NT2/D1 (cell line): ENCODE results near the gene ARL15.

Experiments used
- DNase-seq: peaks from one replicate; pipeline ENCODE4 v3.0.0-alpha.2; 2011; ENCODE audit warnings: low read depth, low spot score
- H3K27me3 ChIP-seq: 2 replicates; pipeline ENCODE4 v1.6.0; 2011; ENCODE audit warnings: mild to moderate bottlenecking; ENCODE audit not compliant: insufficient read length, insufficient read depth
- H3K36me3 ChIP-seq: 2 replicates; pipeline ENCODE4 v1.6.1; 2011; ENCODE audit warnings: mild to moderate bottlenecking, low read length, mixed read lengths; ENCODE audit not compliant: insufficient read depth, insufficient read length
- H3K4me1 ChIP-seq: 2 replicates; pipeline ENCODE4 v1.5.1; 2011; ENCODE audit not compliant: insufficient read depth, insufficient read length
- H3K4me3 ChIP-seq: 2 replicates; pipeline ENCODE4 v1.5.1; 2011; ENCODE audit warnings: low read depth; ENCODE audit not compliant: insufficient read length
- H3K9ac ChIP-seq: 2 replicates; pipeline ENCODE4 v1.6.0; 2011; ENCODE audit warnings: low read depth; ENCODE audit not compliant: insufficient read length
- H3K9me3 ChIP-seq: 2 replicates; pipeline ENCODE4 v1.5.1; 2011; ENCODE audit warnings: mild to moderate bottlenecking, low read length; ENCODE audit not compliant: insufficient read depth
- SUZ12 ChIP-seq: IDR thresholded peaks from 2 replicates; pipeline ENCODE4 v1.6.1; 2011; ENCODE audit not compliant: insufficient read length, insufficient read depth; ENCODE audit errors: extremely low read depth
- YY1 ChIP-seq: IDR thresholded peaks from 2 replicates; pipeline ENCODE4 v1.6.1; 2011; ENCODE audit not compliant: insufficient read length, insufficient read depth
- ZNF274 ChIP-seq: IDR thresholded peaks from 2 replicates; pipeline ENCODE4 v1.6.1; 2011; ENCODE audit warnings: mild to moderate bottlenecking, low read depth, low read length

Gene ARL15

GRCh38 chr5:54120473-54120872 lies 189.9 kb downstream of the ARL15 start:
- Histone ChIP-seq H3K36me3 (no peaks in the 10 kb centered on the region), H3K9ac (no peak overlapping the region), H3K9me3 (no peaks in the 10 kb centered on the region), H3K4me3 (no peak overlapping the region), H3K27me3 (no peaks in the 10 kb centered on the region), H3K4me1 (no peaks in the 10 kb centered on the region)
- no peak for DNase-seq
- TF ChIP-seq SUZ12: no peak
- TF ChIP-seq ZNF274: no peak
- TF ChIP-seq YY1: no peak

GRCh38 chr5:54117957-54118356 lies 192.4 kb downstream of the ARL15 start:
- DNase-seq: no peak
- H3K36me3 ChIP-seq: no peaks in the 10 kb centered on the region
- TF ChIP-seq SUZ12 (no peak), ZNF274 (no peak), YY1 (no peak)
- H3K27me3 ChIP-seq: no peaks in the 10 kb centered on the region
- H3K4me3 ChIP-seq: no peak overlapping the region
- H3K9me3 ChIP-seq: no peaks in the 10 kb centered on the region
- H3K9ac ChIP-seq: no peak overlapping the region
- no peaks in the 10 kb centered on the region for H3K4me1 ChIP-seq

- no peaks in the 10 kb centered on the region for H3K4me1 ChIP-seq
- no peaks in the 10 kb centered on the region for H3K9me3 ChIP-seq
- H3K9ac ChIP-seq: no peak overlapping the region
- H3K27me3 ChIP-seq: no peaks in the 10 kb centered on the region
- DNase-seq: no peak
- H3K4me3 ChIP-seq: no peak overlapping the region
- TF ChIP-seq SUZ12: no peak
- no peak for TF ChIP-seq YY1
- no peak for TF ChIP-seq ZNF274
- H3K36me3 ChIP-seq: no peaks in the 10 kb centered on the region
Observed at GRCh38 chr5:54115735-54116403, 194.5 kb downstream of the ARL15 start.

GRCh38 chr5:54113060-54113459 lies 197.3 kb downstream of the ARL15 start:
- Histone ChIP-seq H3K9ac (no peak overlapping the region), H3K9me3 (no peaks in the 10 kb centered on the region), H3K4me3 (no peak overlapping the region), H3K4me1 (no peaks in the 10 kb centered on the region), H3K36me3 (no peaks in the 10 kb centered on the region), H3K27me3 (no peaks in the 10 kb centered on the region)
- TF ChIP-seq YY1: no peak
- TF ChIP-seq SUZ12: no peak
- no peak for TF ChIP-seq ZNF274
- DNase-seq: no peak

GRCh38 chr5:54109626-54110330 lies 200.6 kb downstream of the ARL15 start:
- no peak overlapping the region for H3K9ac ChIP-seq
- H3K4me1 ChIP-seq: no peaks in the 10 kb centered on the region
- no peaks in the 10 kb centered on the region for H3K9me3 ChIP-seq
- H3K27me3 ChIP-seq: no peaks in the 10 kb centered on the region
- H3K4me3 ChIP-seq: no peak overlapping the region
- DNase-seq: no peak
- TF ChIP-seq ZNF274 (no peak), SUZ12 (no peak), YY1 (no peak)
- H3K36me3 ChIP-seq: no peaks in the 10 kb centered on the region

- Histone ChIP-seq H3K4me3 (no peak overlapping the region), H3K9ac (no peak overlapping the region), H3K9me3 (no peaks in the 10 kb centered on the region), H3K36me3 (no peaks in the 10 kb centered on the region), H3K4me1 (no peaks in the 10 kb centered on the region), H3K27me3 (no peaks in the 10 kb centered on the region)
- no peak for TF ChIP-seq SUZ12
- TF ChIP-seq ZNF274: no peak
- TF ChIP-seq YY1: no peak
- DNase-seq: no peak
Observed at GRCh38 chr5:54108136-54108535, 202.2 kb downstream of the ARL15 start.

- Histone ChIP-seq H3K9ac (no peak overlapping the region), H3K4me1 (no peaks in the 10 kb centered on the region), H3K9me3 (no peaks in the 10 kb centered on the region), H3K4me3 (no peak overlapping the region), H3K27me3 (no peaks in the 10 kb centered on the region), H3K36me3 (no peaks in the 10 kb centered on the region)
- TF ChIP-seq SUZ12: no peak
- TF ChIP-seq YY1: no peak
- no peak for TF ChIP-seq ZNF274
- DNase-seq: no peak
Observed at GRCh38 chr5:54103871-54104270, 206.5 kb downstream of the ARL15 start.
